ENCODE data around the gene OR4D9.
"Not testable (repeated sequence)": the region's sequence is repeated elsewhere in the genome, so short reads cannot be mapped to it uniquely, and the experiment has no call there.

Gene OR4D9

DNA sequence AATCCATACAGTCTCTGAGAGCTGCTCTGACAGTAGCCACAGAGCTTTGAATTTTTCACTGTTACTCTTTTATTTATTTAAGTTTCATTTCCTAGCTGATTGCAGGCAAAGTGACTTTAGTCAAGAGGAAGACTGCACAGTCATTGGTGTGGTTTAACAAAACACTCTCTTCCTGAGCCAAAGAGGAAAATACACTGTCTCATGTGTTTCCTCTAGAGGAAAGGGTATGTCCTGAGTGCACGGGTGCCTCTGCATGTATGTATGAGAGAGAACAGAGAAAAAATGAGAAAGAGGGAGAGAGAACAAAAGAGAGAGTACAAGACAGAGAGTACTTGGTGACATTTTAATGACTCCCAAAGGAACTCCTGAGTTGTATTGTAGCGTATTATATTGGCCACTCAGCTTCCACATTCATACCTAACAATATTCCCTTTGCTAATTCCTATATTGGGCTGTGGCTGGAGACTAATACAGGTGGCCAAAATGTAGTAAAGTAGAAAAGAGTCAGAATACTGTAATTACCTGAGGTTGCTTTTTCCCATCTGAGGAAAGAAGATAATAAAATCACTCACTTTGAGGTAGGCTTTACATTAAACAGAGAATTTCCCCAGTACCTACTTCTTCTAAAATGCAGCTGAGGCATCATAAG is at the start of gene OR4D9:
Gene OR4D9 (plus strand): TSS at position 599 of the 649 bp plus-strand sequence. CDS start 3,374 bp downstream, outside the sequence.
- DNase-seq (ENCODE audit: low read depth in 3 of 3, low spot score in 1 of 3), result no peak

GRCh38 chr11:59463190-59463641 is 48.1 kb upstream of the OR4D9 start:
- no peak for DNase-seq (ENCODE audit: low read depth in 3 of 3, low spot score in 1 of 3)

DNA sequence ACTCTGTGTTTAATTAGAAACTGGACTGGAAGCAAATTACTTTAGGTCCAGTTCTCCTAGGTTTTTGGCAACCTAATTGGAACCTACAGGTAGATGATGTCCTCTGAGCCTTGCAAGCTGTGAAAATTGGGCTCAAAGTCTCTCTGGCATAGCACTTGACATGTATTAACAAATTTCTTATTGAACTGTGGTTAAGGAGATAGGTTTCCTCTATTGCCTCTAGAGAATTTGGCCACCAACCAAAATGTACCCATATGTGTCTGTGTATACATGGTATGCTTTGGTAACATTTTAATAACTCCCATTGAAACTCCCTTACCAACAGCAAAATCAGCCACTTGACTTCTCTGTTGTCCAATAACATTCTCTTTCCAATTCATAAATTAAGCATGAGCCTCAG is 38.3 kb upstream of the OR4D9 start, which contains the start of gene OR4D10:
Gene OR4D10 (plus strand): TSS at position 301 of the 400 bp plus-strand sequence. CDS start 4,115 bp downstream, outside the sequence.
- no peak for DNase-seq (ENCODE audit: low read depth in 3 of 3, low spot score in 1 of 3)

GRCh38 chr11:59475176-59475575 is 36.2 kb upstream of the OR4D9 start:
- DNase-seq (ENCODE audit: low read depth in 3 of 3, low spot score in 1 of 3), result no peak

DNA sequence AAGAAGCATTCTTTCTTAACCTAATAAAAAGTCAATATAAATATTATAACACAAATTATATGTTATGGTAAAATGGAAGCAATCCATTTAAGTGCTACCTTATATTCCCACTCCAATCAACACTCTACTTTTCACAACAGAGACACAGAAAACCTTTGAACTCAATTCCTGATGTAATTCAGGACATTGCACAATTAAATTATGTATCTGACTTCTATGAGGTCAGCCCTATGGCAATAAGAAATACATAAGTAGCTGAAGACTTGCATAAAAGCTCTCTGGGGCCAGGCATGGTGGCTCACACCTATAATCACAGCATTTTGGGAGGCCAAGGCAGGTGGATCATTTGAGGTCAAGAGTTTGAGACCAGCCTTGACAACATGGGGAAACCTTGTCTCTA is 31.4 kb upstream of the OR4D9 start:
- no peak for DNase-seq (ENCODE audit: low read depth in 3 of 3, low spot score in 1 of 3)

GRCh38 chr11:59480359-59480758 is 31.0 kb upstream of the OR4D9 start:
- DNase-seq (ENCODE audit: low read depth in 3 of 3, low spot score in 1 of 3), result no peak

GRCh38 chr11:59501931-59502330 is 9.4 kb upstream of the OR4D9 start:
- no peak for DNase-seq (ENCODE audit: low read depth in 3 of 3, low spot score in 1 of 3)

- DNase-seq (ENCODE audit: low read depth in 3 of 3, low spot score in 1 of 3), result no peak
Observed at GRCh38 chr11:59503276-59503675, 8.1 kb upstream of the OR4D9 start, which contains the start of gene OR4D11. TSS of gene OR4D11 (plus strand) at chr11:59503576. CDS start at chr11:59503576, 0 bp downstream.

DNA sequence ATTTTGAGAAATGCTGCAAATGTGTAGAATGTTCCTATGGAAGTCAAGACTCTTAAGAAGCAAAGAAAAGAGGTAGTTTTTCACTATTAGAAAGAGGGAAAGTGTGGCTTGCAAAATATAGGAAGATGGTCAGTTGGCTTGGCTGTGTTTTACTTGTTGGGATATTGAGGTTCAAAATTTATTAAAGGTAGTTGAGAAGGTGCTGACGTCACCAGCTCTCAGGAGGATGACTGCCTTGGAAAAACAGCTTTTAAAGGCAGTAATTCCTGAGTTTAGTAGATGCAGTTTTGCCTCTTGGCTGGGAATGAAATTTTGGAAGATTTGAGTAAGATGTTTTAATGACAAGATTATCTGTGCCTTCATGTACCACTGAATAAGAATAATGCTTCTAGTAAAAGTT is 336 bp downstream of the OR4D9 start:
- no peak for DNase-seq (ENCODE audit: low read depth in 3 of 3, low spot score in 1 of 3)

GRCh38 chr11:59520139-59520538 is 8.8 kb downstream of the OR4D9 start:
- DNase-seq (ENCODE audit: low read depth in 3 of 3, low spot score in 1 of 3), result not testable (repeated sequence)

DNA sequence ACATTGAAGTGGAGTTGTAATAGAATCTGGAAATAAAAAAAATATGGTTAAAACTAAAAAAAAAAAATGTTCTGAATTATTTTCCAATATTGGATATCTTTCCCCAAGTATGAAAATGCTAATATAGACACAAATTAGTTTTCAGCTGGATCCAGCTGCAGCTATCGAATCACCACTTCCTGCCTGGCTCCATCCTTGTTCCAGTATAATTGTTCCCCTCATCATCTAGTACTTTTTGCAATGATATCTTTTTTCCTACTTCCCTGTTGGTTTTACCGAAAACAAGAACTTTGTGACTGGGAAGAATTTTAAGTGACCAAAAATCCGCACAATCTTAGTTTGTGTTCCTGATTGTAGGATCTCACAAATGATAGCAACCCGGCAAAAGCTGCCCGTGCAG is 9.4 kb downstream of the OR4D9 start:
- no peak for DNase-seq (ENCODE audit: low read depth in 3 of 3, low spot score in 1 of 3)

DNA sequence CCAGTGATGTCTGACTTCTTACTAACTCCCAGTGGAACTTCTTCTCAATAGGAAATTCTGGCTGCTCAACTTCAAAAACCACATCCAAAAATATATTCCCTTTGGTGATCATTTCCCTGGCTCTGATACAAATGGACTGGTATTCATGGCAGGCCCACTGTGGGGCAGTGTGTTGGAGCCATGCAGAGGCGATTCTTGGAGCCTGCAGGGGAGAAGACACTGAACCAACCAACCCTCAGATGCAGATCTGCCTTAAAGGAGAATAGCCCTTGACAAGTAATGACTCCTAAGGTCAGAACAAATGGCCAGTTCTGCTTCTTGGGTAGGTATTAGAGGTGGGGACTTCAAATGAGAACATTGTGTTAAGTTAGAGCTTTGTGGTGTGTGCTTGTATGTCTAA is 12.2 kb downstream of the OR4D9 start:
- DNase-seq (ENCODE audit: low read depth in 3 of 3, low spot score in 1 of 3), result no peak

DNA sequence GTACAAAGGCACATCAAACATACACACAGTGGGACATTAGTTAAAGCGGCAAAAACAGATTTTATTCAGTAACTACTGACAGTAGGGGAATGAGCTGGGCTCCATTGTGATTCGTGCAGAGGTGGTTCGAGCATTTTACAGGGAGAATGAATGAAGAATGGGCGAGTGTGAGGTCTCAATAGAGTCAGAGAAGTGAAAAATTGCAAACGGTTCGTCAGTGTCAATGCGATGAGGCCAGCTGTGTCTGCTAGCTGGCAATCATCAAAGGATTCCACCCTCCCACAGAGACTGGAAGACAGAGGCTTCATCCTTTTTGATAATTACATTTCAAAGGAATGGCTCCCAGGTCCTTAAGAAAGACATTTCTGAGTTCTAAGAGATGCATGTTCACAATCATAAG is 17.4 kb downstream of the OR4D9 start:
- DNase-seq (ENCODE audit: low read depth in 3 of 3, low spot score in 1 of 3), result no peak

DNA sequence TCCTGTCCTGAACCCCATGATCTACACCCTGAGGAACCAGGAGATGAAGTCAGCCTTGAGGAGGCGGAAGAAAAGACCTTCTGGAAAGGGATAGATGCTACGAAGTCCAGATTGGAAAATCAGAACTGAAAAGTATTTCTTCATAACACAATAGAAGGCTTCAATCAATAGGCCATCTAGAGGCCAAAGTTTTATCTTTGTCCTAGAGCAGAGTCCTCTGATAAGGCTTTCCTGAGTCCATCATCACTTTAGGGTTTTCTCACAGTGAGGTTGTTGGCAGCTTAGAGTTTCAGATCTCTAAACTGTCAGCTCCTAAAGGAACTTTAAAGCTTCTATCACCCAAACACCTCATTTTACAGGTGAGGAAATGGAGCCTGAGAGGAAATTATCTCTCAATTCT is 21.3 kb downstream of the OR4D9 start:
- no peak for DNase-seq (ENCODE audit: low read depth in 3 of 3, low spot score in 1 of 3)

- DNase-seq (ENCODE audit: low read depth in 3 of 3, low spot score in 1 of 3), result no peak
Observed at GRCh38 chr11:59534676-59535075, 23.3 kb downstream of the OR4D9 start.

DNA sequence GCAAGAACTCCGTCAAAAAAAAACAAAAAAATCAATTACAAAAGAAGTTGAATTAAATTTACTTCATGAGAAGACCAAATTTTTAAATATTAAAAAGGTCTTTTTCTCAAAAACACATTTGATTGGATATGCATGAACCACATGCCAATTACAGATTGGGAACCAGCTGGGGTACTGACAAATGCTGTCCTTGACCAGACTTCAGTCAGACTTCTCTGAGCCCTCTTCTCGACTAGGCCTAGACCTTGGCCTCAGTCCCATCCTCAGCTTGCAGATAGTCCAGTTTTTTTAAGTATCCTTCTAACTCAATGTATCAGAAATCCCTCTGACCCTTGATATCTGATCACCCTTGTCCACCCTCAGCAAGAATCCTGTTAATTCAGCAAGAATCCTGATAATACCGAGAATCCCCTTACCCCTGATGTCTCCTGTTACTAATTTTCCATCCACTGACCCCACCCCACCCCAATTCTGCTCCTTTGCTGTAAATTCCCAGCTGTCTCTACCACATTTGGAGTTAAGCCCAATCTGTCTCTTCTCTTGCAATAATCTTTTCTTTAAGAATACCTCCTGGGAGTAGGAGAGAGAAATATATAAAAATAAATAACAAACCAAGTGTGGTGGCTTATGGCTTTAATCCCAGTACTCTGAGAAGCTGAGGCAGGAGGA is 30.9 kb downstream of the OR4D9 start:
- DNase-seq (ENCODE audit: low read depth in 3 of 3, low spot score in 1 of 3), result no peak

DNA sequence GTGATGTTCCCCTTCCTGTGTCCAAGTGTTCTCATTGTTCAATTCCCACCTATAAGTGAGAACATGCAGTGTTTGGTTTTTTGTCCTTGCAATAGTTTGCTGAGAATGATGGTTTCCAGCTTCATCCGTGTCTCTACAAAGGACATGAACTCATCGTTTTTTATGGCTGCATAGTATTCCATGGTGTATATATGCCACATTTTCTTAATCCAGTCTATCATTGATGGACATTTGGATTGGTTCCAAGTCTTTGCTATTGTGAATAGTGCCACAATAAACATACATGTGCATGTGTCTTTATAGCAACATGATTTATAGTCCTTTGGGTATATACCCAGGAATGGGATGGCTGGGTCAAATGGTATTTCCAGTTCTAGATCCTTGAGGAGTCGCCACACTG is 32.4 kb downstream of the OR4D9 start:
- not testable (repeated sequence) for DNase-seq (ENCODE audit: low read depth in 3 of 3, low spot score in 1 of 3)

DNA sequence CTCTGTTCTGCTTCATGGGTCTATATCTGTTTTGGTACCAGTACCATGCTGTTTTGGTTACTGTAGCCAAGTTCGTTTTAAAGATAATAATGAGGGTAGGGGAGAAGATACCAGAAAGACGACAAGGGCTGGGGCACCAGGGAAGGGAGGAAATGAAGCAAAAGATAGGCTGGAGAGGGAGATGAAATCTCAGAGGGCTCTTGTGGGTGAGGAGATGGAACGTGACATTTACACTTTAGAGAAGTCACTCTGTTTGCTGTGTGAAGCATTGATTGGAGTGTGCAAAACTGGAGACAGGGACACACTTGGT is 33.5 kb downstream of the OR4D9 start:
- DNase-seq (ENCODE audit: low read depth in 3 of 3, low spot score in 1 of 3), result no peak

- no peak for DNase-seq (ENCODE audit: low read depth in 3 of 3, low spot score in 1 of 3)
Observed at GRCh38 chr11:59545179-59546020, 34.1 kb downstream of the OR4D9 start.

DNA sequence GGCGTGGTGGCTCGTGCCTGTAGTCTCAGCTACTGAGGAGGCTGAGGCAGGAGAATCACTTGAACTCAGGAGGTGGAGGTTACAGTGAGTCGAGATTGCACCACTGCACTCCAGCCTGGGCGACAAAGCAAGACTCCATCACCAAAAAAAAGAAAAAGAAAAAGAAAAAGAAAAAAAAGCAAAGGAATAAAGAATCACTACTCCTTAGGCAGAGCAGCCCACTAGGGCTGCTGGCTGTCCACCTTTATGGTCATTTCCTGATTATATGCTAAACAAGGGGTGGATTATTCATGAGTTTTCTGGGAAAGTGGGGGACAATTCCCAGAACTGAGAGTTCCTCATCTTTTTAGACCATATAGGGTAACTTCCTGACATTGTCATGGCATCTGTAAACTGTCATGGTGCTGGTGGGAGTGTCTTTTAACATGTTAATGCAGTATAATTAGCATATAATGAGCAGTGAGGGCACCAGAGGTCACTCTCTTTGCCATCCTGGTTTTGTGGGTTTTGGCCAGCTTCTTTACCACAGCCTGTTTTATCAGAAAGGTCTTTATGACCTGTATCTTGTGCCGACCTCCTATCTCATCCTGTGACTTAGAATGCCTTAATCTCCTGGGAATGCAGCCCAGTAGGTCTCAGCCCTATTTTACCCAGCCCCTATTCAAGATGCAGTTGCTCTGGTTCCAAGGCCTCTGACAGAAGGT is 36.4 kb downstream of the OR4D9 start:
- DNase-seq (ENCODE audit: low read depth in 3 of 3, low spot score in 1 of 3), result not testable (repeated sequence)

DNA sequence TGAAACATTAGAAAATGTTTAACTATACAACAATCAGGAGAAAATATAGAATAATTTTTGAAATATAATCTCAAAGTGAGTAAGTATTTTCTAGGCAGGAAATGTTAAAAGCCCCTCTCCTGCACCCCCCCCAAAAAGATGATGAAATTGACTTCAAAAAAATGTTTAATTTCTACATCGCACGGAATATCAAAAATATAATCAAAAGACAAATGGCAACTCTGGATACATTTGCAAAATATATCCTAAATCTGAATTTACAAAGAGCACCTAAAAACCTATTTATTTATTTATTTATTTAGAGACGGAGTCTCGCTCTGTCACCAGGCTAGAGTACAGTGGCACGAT is 36.9 kb downstream of the OR4D9 start:
- no peak for DNase-seq (ENCODE audit: low read depth in 3 of 3, low spot score in 1 of 3)

Measured in stimulated activated CD4-positive, alpha-beta T cell treated with anti-CD3 and anti-CD28 coated beads, TNF-alpha, amount 100 ng/mL, for 1 hour (primary cell).